HG02885 (cell line): ENCODE results near the gene GPR132.

Source experiments
- ATAC-seq: cut with Tn5 transposase; IDR thresholded peaks from one replicate; pipeline ENCODE4 v1.9.1; 2021; ENCODE audit warnings: mild to moderate bottlenecking; ENCODE audit not compliant: unreplicated experiment, poor library complexity

GPR132 gene

GRCh38 chr14:105006831-105007592 lies 58.2 kb downstream of the GPR132 start:
- ATAC-seq = no peak

- ATAC-seq = no peak
These were observed 59.0 kb downstream of the GPR132 start for GRCh38 chr14:105005929-105006830.

GRCh38 chr14:105005329-105005928 lies 59.8 kb downstream of the GPR132 start:
- no peak for ATAC-seq
